ENCODE data around the gene RNF39. TPM values are rescaled to one million over a fixed set of nuclear protein-coding genes. Genes with fewer than 3 reads are reported as not detected.
A peak's percentile ranks its signal among the peaks of the same experiment; 100 is the strongest.
"Not testable (repeated sequence)": the region's sequence is repeated elsewhere in the genome, so short reads cannot be mapped to it uniquely, and the experiment has no call there.

The RNF39 gene, protein sequence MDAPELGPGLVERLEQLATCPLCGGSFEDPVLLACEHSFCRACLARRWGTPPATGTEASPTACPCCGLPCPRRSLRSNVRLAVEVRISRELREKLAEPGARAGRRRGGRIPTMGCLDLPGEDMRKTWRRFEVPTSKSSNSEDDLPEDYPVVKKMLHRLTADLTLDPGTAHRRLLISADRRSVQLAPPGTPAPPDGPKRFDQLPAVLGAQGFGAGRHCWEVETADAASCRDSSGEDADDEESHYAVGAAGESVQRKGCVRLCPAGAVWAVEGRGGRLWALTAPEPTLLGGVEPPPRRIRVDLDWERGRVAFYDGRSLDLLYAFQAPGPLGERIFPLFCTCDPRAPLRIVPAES
- not detected for total RNA-seq
- long read RNA-seq: 0 reads

DNA sequence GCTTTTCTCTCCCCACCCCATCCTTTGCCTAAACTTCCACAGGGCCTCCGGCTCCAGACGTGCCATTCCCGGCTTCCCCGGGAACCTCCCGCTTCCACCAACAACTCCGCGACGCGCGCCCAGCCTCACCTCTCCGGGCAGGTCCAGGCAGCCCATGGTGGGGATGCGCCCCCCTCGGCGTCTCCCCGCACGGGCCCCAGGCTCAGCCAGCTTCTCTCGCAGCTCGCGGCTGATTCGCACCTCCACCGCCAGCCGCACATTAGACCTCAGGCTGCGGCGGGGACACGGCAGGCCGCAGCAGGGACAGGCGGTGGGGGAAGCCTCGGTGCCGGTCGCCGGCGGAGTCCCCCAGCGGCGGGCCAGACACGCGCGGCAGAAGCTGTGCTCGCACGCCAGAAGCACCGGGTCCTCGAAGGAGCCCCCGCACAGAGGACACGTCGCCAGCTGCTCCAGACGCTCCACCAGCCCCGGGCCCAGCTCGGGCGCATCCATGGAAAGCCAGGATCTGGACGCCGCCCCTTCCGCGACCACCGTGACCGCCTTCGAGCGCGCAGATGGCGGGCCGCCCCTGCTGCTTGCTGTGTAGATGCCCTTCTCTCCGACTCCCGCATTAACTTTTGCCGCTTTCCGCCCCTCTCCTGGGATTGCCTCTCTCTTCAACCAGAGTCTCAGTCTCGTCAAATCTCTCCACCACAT, at the start of gene RNF39:
Gene RNF39, minus strand, starts transcription at position 676 of the 696 bp plus-strand sequence. Its CDS starts 184 bp downstream, at position 492.
- Histone ChIP-seq H3K36me3 (no peaks in the 10 kb centered on the region), H3K27me3 (peaks cover 0 to 9% of the 10 kb centered on the region in 2 donors), H3K4me3 (peak within 1 kb of the TSS in 1 of 3 donors; percentile 4), H3K9me3 (no peaks in the 10 kb centered on the region), H3K27ac (no peak within 1 kb of the TSS), H3K4me1 (peaks cover 0 to 19% (median 0%) of the 10 kb centered on the region in 4 donors)
- ATAC-seq: peak in 1 of 4 donors; percentile 17
- 4% methylated on average over 31 of the region's 64 CpGs for WGBS (ENCODE audit: insufficient coverage, low coverage, low lambda C conversion rate, missing lambda C conversion rate)
- intact Hi-C loops (cut with DNase I): no loop called here
- DNase-seq: no peak
- TF ChIP-seq, protein P1, sequence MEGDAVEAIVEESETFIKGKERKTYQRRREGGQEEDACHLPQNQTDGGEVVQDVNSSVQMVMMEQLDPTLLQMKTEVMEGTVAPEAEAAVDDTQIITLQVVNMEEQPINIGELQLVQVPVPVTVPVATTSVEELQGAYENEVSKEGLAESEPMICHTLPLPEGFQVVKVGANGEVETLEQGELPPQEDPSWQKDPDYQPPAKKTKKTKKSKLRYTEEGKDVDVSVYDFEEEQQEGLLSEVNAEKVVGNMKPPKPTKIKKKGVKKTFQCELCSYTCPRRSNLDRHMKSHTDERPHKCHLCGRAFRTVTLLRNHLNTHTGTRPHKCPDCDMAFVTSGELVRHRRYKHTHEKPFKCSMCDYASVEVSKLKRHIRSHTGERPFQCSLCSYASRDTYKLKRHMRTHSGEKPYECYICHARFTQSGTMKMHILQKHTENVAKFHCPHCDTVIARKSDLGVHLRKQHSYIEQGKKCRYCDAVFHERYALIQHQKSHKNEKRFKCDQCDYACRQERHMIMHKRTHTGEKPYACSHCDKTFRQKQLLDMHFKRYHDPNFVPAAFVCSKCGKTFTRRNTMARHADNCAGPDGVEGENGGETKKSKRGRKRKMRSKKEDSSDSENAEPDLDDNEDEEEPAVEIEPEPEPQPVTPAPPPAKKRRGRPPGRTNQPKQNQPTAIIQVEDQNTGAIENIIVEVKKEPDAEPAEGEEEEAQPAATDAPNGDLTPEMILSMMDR (IDR thresholded peaks at IDR 0.05): no peak

DNA sequence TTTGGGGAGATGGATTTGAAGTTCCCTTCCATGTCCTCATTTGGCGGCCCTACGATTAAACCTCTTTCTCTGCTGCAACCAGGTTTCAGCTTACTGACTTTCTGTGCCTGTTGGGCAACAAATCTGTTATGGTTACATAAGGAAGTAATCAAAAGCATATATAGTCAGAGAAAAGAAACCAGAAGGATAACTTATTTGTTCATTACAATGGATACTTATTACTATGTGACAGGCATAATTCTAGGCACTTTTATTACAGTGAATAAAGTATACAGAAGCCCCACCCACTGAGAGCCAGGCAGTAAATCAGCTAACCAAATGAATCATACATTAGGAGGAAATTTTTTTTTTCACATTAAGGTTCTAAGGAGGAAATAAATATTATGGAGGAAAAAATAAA, 46.9 kb upstream of the RNF39 start:
- no peaks in the 10 kb centered on the region for H3K27me3 ChIP-seq
- ATAC-seq (no peak), DNase-seq (no peak)
- WGBS (ENCODE audit: insufficient coverage, low coverage, low lambda C conversion rate, missing lambda C conversion rate): 52% methylated on average over 2 of the region's 2 CpGs
- TF ChIP-seq, protein P1 (IDR thresholded peaks at IDR 0.05): no peak
- no peak for TF ChIP-seq POLR2A (IDR thresholded peaks at IDR 0.05)
- intact Hi-C loops (cut with DNase I): no loop called here
- H3K4me1 ChIP-seq: peaks cover 0 to under 1% (median 0%) of the 10 kb centered on the region in 4 donors
- no peak overlapping the region for H3K4me3 ChIP-seq
- H3K9me3 ChIP-seq: no peaks in the 10 kb centered on the region
- H3K36me3 ChIP-seq: no peaks in the 10 kb centered on the region
- no peak overlapping the region for H3K27ac ChIP-seq

DNA sequence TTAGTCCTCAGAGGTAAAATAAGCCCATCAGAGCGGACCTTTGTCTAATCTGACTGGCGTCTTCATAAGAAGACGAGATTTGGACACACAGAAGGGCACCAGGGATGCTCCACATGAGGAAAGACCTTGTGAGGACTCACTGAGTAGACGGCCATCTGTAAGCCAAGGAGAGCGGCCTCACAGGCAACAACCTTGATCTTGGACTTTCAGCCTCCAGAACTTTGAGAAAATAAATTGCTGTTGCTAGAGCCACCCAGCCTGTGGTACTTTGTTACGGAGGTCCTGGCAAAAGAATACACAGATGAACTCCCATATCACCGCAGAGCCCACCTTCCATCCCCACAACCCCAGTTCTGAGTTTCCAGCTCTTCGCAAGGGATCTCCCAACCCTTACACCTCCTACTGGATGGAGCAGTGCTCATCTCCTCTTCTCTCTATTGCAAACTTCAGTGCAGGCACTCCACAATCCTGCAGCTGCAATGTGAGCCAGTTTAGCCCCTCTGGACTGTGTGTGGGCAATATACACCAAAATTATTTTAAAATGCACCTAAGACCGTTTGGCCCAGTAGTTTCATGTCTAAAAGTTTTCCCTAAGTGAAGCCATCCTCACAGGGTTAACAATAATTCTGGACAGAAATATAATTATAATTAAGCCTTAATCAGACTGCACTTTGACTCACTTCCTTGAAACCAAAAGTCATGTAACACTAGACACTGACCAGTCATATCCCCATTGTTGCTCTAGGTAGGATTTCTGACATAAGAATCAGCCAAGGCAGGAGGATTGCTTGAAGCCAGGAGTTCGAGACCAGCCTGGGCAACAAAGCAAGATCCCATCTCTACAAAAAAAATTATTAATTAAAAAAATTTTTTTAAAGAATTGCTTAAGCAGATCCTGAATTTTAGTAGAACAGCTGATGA, 46.1 kb upstream of the RNF39 start:
- no peak for TF ChIP-seq POLR2A (IDR thresholded peaks at IDR 0.05)
- TF ChIP-seq, protein P1 (IDR thresholded peaks at IDR 0.05): no peak
- Histone ChIP-seq H3K36me3 (no peaks in the 10 kb centered on the region), H3K4me3 (no peak overlapping the region), H3K4me1 (no peaks in the 10 kb centered on the region), H3K27me3 (no peaks in the 10 kb centered on the region), H3K9me3 (no peaks in the 10 kb centered on the region), H3K27ac (no peak overlapping the region)
- intact Hi-C loops (cut with DNase I): no loop called here
- DNase-seq: no peak
- 43% methylated on average over 3 of the region's 10 CpGs for WGBS (ENCODE audit: insufficient coverage, low coverage, low lambda C conversion rate, missing lambda C conversion rate)
- no peak for ATAC-seq

DNA sequence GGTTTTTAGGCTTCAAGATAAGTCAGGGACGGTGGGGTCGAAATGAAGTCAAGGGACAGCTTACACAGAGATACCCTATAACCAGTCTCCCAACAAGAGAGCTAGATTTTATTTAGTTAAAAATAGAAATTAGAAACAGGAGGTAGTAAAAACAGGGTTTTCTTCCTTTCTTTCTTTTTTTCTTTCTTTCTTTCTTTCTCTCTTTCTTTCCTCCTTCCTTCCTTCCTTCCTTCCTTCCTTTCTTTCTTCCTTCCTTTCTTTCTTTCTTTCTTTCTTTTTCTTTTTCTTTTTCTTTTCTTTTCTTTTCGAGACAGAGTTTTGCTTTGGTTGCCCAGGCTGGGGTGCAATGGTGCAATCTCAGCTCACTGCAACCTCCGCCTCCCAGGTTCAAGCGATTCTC, 43.1 kb upstream of the RNF39 start:
- H3K27me3 ChIP-seq; ATAC-seq; H3K9me3 ChIP-seq; DNase-seq; H3K4me3 ChIP-seq; H3K36me3 ChIP-seq; H3K4me1 ChIP-seq; intact Hi-C loops (cut with DNase I); H3K27ac ChIP-seq: not testable (repeated sequence)
- 72% methylated on average over 5 of the region's 5 CpGs for whole genome bisulfite sequencing (ENCODE audit: insufficient coverage, low coverage, low lambda C conversion rate, missing lambda C conversion rate)
